Esophagus squamous epithelium (tissue), 4 donors: ENCODE results near the gene TAF6L.

Experiments used
- CTCF ChIP-seq, 6 experiments: fragments of 450-650 bp in 4 of 6; fragments of 200-600 bp in 2 of 6; sonication (generic) in 2 of 6; IDR thresholded peaks; one replicate each; pipeline ENCODE4 v1.5.1; 2016 to 2019; ENCODE audit warnings: antibody characterized with exemption in 6 of 6, mild to moderate bottlenecking in 4 of 6, moderate library complexity in 4 of 6
- POLR2A ChIP-seq, 4 donors: fragments of 450-650 bp; IDR thresholded peaks; one replicate each; pipeline ENCODE4 v1.6.1; 2017; ENCODE audit warnings: antibody characterized with exemption in 4 of 4, mild to moderate bottlenecking in 4 of 4, moderate library complexity in 3 of 4

GRCh38 chr11:62789576-62789975 is 18.4 kb downstream of the TAF6L start:
- no peak for TF ChIP-seq POLR2A (IDR thresholded peaks at IDR 0.05)
- TF ChIP-seq CTCF (IDR thresholded peaks at IDR 0.05), result no peak
